Measurements from ENCODE around the gene ME1.
"Not testable (repeated sequence)": the region's sequence is repeated elsewhere in the genome, so short reads cannot be mapped to it uniquely, and the experiment has no call there.

Gene ME1

GRCh38 chr6:83365931-83366330 lies 64.9 kb downstream of the ME1 start:
- no peak for TF ChIP-seq CTCF (IDR thresholded peaks at IDR 0.05; ENCODE audit: low read depth, low read length, missing control alignments)
- no peak overlapping the region for H3K4me3 ChIP-seq (ENCODE audit: low read depth, low read length)
- DNase-seq (ENCODE audit: low read depth): no peak

- H3K4me3 ChIP-seq (ENCODE audit: low read depth, low read length); DNase-seq (ENCODE audit: low read depth): not testable (repeated sequence)
Measured at GRCh38 chr6:83362349-83362748, 68.5 kb downstream of the ME1 start.

DNA sequence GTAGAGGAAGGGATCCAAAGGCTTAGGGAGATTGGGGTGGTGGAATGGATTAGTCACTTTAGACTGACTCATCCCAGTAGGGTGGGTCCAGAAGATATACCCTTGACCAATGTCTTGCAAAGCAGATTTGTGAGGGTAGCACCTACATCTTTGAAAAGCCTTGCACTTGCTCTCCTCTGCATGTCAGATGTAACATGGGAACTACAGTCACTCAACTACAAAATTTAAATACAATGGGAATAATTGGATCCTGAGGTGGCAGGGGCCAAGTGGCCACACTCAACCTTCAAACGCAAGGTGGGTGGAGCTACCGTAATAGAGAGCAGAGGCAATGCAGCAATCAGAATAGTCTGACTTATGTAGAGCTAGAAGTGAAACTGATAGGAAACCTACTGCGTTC lies 71.2 kb downstream of the ME1 start:
- TF ChIP-seq CTCF (IDR thresholded peaks at IDR 0.05; ENCODE audit: low read depth, low read length, missing control alignments): no peak
- DNase-seq (ENCODE audit: low read depth): no peak
- H3K4me3 ChIP-seq (ENCODE audit: low read depth, low read length): no peak overlapping the region

DNA sequence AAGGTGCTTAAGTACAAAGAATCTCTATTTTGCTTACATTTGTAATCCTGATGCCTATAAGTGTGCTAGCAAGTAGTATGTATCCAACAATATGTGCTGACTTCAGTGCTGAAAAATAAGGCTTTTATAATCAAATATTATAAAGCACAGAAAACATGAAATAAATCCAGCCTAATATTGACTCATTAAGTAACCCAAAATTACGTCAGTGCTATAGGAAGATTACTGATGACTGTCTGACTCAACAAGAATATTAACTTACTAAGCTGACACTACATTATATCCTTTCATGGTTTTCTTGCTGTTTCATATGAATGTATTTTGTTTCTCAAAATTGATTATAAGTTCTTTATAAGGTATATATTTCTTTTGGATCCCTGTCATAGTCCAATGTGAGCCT lies 76.1 kb downstream of the ME1 start:
- TF ChIP-seq CTCF (IDR thresholded peaks at IDR 0.05; ENCODE audit: low read depth, low read length, missing control alignments): no peak
- no peak for DNase-seq (ENCODE audit: low read depth)
- no peak overlapping the region for H3K4me3 ChIP-seq (ENCODE audit: low read depth, low read length)

DNA sequence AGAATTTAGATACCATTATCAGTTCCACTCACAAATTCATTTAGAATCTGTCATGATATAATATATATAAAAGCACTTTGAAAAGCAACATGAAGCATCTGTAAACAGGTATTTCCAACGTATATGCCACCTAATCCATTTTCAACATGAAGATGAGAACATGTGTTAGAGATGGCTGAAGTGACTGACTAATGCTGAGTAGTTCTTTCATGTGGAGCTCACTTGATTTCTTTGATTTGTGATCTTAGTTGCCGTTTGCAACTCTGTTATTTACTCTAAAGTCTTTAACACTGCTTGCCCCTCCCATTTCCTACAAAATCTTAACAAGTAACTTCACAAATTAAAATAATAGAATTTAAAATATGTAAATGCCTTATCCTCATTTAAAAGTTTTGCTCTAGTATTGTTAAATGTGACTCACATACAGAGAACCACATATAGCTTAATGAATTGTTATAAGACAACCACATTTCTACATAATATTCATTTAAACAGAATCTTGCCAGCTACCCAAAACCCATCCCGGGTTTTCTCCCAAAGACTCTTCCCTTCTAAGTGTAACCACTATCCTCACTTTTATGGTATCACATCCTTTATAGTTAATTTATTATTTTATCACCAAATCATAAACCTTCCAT lies 78.3 kb downstream of the ME1 start:
- no peak overlapping the region for H3K4me3 ChIP-seq (ENCODE audit: low read depth, low read length)
- DNase-seq (ENCODE audit: low read depth): no peak
- no peak for TF ChIP-seq CTCF (IDR thresholded peaks at IDR 0.05; ENCODE audit: low read depth, low read length, missing control alignments)

- no peak for TF ChIP-seq CTCF (IDR thresholded peaks at IDR 0.05; ENCODE audit: low read depth, low read length, missing control alignments)
- DNase-seq (ENCODE audit: low read depth): no peak
- H3K4me3 ChIP-seq (ENCODE audit: low read depth, low read length): no peak overlapping the region
Measured at GRCh38 chr6:83343121-83343520, 87.7 kb downstream of the ME1 start.

GRCh38 chr6:83341765-83342164 lies 89.1 kb downstream of the ME1 start:
- no peak for TF ChIP-seq CTCF (IDR thresholded peaks at IDR 0.05; ENCODE audit: low read depth, low read length, missing control alignments)
- H3K4me3 ChIP-seq (ENCODE audit: low read depth, low read length): no peak overlapping the region
- no peak for DNase-seq (ENCODE audit: low read depth)

DNA sequence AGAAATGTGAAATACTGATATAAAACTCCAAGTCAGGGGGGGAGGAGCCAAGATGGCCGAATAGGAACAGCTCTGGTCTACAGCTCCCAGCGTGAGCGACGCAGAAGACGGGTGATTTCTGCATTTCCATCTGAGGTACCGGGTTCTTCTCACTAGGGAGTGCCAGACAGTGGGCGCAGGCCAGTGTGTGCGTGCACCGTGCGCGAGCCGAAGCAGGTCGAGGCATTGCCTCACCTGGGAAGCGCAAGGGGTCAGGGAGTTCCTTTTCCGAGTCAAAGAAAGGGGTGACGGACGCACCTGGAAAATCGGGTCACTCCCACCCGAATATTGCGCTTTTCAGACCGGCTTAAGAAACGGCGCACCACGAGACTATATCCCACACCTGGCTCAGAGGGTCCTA lies 96.9 kb downstream of the ME1 start:
- H3K4me3 ChIP-seq (ENCODE audit: low read depth, low read length); DNase-seq (ENCODE audit: low read depth): not testable (repeated sequence)

Data from GM12864 (cell line).